Measurements from ENCODE around the gene BHLHA15.

The BHLHA15 gene

DNA sequence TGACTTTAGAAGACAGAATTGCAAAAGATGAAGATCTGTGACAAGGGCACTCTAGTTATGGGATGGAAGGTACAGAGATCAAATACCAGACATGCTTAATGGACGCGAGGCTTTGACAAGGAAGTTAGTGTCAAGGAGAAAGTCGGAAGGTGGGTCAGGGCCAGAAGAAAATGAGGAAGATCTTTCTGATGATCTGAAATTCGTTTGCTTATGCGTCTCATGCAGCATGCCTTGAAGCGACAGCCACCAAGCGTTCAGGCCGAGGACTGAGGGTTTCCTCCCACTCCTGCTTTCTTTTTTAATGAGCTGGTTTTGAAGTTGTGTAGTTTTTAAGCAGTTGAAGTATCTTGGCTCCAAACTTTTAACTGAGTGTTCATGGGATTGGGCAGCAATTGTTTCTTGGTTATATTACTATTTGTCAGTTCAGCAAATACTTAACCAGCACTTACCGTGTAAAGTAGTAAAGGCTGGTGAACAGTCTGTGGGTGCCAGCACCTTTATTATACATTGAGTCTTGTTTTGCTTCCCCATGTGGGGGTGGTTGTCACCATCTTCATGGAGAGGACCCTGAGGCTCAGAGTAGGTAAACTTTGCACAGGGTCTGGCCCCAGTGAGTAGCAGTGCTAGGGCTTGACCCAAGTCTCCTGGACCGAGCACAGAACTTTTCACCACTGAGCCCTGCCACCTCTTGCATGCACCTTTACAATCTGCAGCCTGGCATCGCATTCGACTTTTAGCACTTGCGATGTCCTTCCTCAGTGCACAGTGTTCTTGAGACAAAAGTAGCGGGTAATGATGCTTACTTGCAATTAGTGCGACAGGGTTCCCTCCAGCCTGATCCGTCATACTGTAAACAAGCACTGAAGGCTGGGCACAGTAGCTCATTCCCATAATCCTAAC lies 14.3 kb upstream of the BHLHA15 start:
- TF ChIP-seq CTCF (IDR thresholded peaks at IDR 0.05) (no peak), ZFX (IDR thresholded peaks at IDR 0.05; ENCODE audit: borderline replicate concordance) (no peak)
- no peak overlapping the region for H3K27ac ChIP-seq

DNA sequence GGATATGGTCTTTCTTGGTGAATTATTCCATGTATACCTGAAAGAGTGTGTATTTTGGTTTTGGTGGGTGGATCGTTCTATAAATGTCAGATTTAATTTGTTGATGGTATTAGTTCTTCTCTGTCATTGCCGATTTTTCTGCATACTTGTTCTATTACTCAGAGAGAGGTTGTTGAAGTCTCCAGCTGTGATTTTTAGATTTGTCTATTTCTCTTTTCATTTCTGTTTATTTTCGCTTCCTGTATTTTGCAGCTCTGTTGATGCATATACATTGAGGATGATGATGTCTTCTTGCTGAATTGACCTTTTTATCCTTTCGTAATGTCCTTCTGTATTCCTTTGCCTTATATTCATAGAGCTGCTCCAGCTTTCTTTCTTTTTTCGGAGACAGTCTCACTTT lies 12.1 kb upstream of the BHLHA15 start:
- no peak overlapping the region for H3K27ac ChIP-seq

GRCh38 chr7:98200364-98200763 lies 10.9 kb upstream of the BHLHA15 start:
- TF ChIP-seq CTCF (IDR thresholded peaks at IDR 0.05) (no peak), ZFX (IDR thresholded peaks at IDR 0.05; ENCODE audit: borderline replicate concordance) (no peak)
- H3K27ac ChIP-seq, result no peak overlapping the region

More for the DNA sequence above, 12.1 kb upstream of the BHLHA15 start:
- no peak for TF ChIP-seq ZFX (IDR thresholded peaks at IDR 0.05; ENCODE audit: borderline replicate concordance)
- no peak for TF ChIP-seq CTCF (IDR thresholded peaks at IDR 0.05)

- TF ChIP-seq ZFX (IDR thresholded peaks at IDR 0.05; ENCODE audit: borderline replicate concordance), result no peak
- TF ChIP-seq CTCF (IDR thresholded peaks at IDR 0.05), result no peak
- H3K27ac ChIP-seq, result no peak overlapping the region
Measured at GRCh38 chr7:98202367-98203195, 8.7 kb upstream of the BHLHA15 start.

DNA sequence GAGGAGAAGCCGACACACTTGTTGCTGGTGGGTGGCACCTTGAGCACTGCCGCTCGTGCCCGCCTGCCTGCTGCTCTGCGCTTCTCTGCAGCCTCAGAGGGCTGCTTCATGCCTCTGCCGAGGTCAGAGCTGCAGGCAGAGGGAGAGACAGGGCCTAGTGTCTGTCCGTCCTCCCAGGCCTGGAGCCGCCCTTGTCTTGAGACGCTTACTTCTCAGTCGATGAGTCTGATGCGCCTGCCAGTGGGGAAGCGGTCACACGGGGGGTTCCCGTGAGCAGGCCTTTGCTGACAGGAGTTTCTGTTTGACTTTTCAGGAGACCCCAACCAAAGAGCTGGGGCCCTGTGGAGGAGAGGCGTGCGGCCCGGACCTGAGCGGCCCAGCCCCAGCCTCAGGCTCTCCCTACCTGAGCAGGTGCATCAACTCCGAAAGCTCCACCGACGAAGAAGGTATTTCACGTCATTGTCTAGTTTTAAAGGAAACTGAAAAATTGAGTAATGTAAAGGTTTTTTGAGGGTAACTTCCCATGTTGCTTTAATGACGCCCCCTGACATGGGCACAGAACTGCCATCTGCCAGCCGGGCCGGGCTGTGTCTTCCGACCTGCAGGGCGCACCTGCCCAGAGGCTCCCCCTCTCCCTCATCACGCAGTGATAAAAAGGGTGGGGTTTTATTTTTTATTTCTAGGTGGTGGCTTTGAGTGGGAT lies 7.8 kb upstream of the BHLHA15 start:
- TF ChIP-seq ZFX (IDR thresholded peaks at IDR 0.05; ENCODE audit: borderline replicate concordance), result no peak
- no peak for TF ChIP-seq CTCF (IDR thresholded peaks at IDR 0.05)
- H3K27ac ChIP-seq, result no peak overlapping the region

GRCh38 chr7:98203964-98204605 lies 7.2 kb upstream of the BHLHA15 start:
- TF ChIP-seq ZFX (IDR thresholded peaks at IDR 0.05; ENCODE audit: borderline replicate concordance) (no peak), CTCF (IDR thresholded peaks at IDR 0.05) (no peak)
- H3K27ac ChIP-seq, result no peak overlapping the region

All from 22Rv1 (cell line).